ENCODE data around the gene PMS1. TPM values are rescaled to one million over a fixed set of nuclear protein-coding genes. Genes with fewer than 3 reads are reported as not detected.

PMS1 gene
- total RNA-seq, 1 donor from 2014 or later = 13.6 TPM

DNA sequence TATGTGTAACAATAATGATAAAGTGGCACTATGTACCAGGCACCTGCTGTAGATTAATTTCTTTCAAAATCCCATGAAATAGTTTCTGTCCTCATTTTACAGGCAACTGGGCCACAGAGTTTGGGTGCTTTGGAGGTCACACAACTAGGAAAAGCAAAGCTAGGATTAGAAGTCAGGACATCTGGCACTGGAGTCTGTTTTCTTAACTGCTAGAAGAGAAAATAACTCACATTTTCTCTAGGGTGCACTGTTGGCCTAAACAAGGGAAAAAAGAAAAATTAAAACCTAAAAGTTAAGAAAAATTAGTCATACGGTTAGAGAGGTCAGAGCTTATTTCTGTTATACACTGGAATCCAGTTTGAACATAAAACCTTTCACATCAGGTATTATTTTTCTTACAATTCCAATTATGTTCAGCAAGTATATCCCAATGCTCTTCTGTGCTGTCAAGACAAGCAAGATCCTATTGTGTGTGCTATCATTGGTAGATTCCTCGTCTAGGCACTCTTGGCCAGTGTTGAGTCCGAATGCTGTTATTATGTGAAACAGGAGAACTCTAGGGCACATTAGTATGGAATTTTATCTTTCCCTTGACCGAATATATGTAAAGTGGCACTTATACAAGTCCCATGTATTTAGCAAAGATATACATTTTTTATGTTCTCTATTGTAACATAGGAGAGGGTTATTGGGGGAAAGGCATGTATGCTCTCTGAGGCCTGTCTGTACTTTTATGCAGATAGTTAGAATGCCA, 20.2 kb upstream of the PMS1 start:
- no peak for DNase-seq (ENCODE audit: low read depth)
- H3K4me3 ChIP-seq (ENCODE audit: low read depth, low read length) = no peak overlapping the region
- TF ChIP-seq CTCF (conservative IDR thresholded peaks at IDR 0.05; ENCODE audit: low read depth, low read length) = no peak

DNA sequence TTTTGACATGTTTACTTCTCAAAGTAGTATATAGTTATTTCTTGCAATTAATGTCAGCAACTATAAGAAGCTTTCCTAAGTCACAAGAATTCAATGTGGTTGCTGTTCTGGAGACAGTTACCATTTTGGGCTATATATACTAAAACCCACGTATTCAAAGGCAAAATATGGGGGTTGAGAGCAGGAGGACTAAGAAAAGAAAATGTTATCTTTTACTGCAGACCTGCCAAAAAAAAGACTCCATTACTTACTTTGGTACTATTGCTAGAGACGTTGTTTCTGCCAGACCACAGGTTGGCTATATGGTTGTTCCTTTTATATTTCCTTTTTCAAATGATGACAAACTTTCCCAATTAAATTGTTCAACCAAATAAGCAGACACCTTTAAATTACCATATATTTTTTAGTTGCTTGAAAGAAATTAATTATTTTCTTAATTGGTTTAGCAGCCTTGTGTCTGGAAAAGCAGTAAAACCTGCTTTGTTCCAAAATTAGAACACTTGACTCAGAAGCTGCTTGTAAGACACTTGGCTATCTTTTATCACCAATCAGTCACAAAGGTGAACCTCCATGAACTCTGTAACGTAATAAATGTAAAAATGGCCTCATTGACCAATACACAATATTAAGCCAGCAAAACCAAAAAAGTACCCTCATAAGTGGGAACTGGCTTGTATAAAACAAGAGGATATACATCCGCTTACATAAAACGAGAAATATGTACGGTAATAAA, 13.5 kb upstream of the PMS1 start:
- DNase-seq (ENCODE audit: low read depth) = no peak
- no peak overlapping the region for H3K4me3 ChIP-seq (ENCODE audit: low read depth, low read length)
- no peak for TF ChIP-seq CTCF (conservative IDR thresholded peaks at IDR 0.05; ENCODE audit: low read depth, low read length)

GRCh38 chr2:189772212-189772611, 12.0 kb upstream of the PMS1 start:
- H3K4me3 ChIP-seq (ENCODE audit: low read depth, low read length) = no peak overlapping the region
- no peak for DNase-seq (ENCODE audit: low read depth)
- TF ChIP-seq CTCF (conservative IDR thresholded peaks at IDR 0.05; ENCODE audit: low read depth, low read length) = no peak

GRCh38 chr2:189782221-189782671, 2.0 kb upstream of the PMS1 start:
- H3K4me3 ChIP-seq (ENCODE audit: low read depth, low read length) = peak overlapping the region; percentile 82
- TF ChIP-seq CTCF (conservative IDR thresholded peaks at IDR 0.05; ENCODE audit: low read depth, low read length) = no peak
- no peak for DNase-seq (ENCODE audit: low read depth)

- TF ChIP-seq CTCF (conservative IDR thresholded peaks at IDR 0.05; ENCODE audit: low read depth, low read length) = no peak
- DNase-seq (ENCODE audit: low read depth) = no peak
- peak overlapping the region; percentile 82 for H3K4me3 ChIP-seq (ENCODE audit: low read depth, low read length)
Measured at GRCh38 chr2:189783451-189783926, 761 bp upstream of the PMS1 start.

DNA sequence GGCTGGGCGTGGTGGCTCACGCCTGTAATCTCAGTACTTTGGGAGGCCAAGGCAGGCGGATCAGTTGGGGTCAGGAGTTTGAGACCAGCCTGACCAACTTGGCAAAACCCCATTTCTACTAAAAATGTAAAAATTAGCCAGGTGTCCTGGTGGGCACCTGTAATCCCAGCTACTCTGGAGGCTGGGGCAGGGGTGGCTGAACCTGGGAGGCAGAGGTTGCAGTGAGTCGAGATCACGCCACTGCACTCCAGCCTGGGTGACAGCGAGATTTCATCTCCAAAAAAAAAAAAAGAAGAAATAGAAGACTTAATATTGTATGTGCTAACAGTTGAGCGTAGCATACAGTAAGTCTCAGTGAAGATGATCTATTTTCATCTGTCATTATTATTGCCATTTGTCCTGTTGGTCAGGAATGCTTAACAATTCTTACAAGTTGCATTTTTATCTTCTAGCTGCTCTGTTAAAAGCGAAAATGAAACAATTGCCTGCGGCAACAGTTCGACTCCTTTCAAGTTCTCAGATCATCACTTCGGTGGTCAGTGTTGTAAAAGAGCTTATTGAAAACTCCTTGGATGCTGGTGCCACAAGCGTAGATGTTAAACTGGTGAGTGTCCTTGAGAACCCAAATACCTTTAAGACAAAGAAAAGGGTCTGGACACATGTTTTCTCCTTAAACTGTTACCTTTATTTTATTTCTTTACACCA, 7.2 kb downstream of the PMS1 start:
- H3K4me3 ChIP-seq (ENCODE audit: low read depth, low read length) = no peak overlapping the region
- no peak for DNase-seq (ENCODE audit: low read depth)
- no peak for TF ChIP-seq CTCF (conservative IDR thresholded peaks at IDR 0.05; ENCODE audit: low read depth, low read length)

Measured in epithelial cell of proximal tubule (primary cell).